ENCODE data around the gene NAPEPLD.
"Not testable (repeated sequence)": the region's sequence is repeated elsewhere in the genome, so short reads cannot be mapped to it uniquely, and the experiment has no call there.

The NAPEPLD gene

GRCh38 chr7:103148994-103149807 lies at the start of gene NAPEPLD:
TSS of gene NAPEPLD (minus strand) at chr7:103149099. CDS start at chr7:103128776, 20,323 bp downstream.
- Histone ChIP-seq H3K9ac (ENCODE audit: low read depth in 1 of 2, low read length in 2 of 2) (peak within 1 kb of the TSS; percentile 96 to 97), H3K36me3 (ENCODE audit: control insufficient read depth in 1 of 2, insufficient read depth in 2 of 2, low read length in 2 of 2) (no peaks in the 10 kb centered on the region), H3K9me3 (ENCODE audit: control insufficient read depth in 1 of 2, low read length in 2 of 2) (no peaks in the 10 kb centered on the region), H3K27me3 (ENCODE audit: control insufficient read depth in 1 of 2, insufficient read depth in 2 of 2, low read length in 2 of 2) (no peaks in the 10 kb centered on the region), H3K4me3 (ENCODE audit: low read depth in 1 of 2, low read length in 2 of 2) (peak within 1 kb of the TSS; percentile 92 to 99), H3K4me1 (ENCODE audit: control insufficient read depth in 1 of 2, insufficient read depth in 2 of 2, low read length in 2 of 2) (peaks cover 24 to 25% of the 10 kb centered on the region in 2 donors), H3K27ac (ENCODE audit: low read depth, low read length) (peak within 1 kb of the TSS; percentile 97)

GRCh38 chr7:103198079-103198478 lies 49.2 kb upstream of the NAPEPLD start:
- not testable (repeated sequence) for H3K27me3 ChIP-seq (ENCODE audit: control insufficient read depth in 1 of 2, insufficient read depth in 2 of 2, low read length in 2 of 2); H3K36me3 ChIP-seq (ENCODE audit: control insufficient read depth in 1 of 2, insufficient read depth in 2 of 2, low read length in 2 of 2); H3K9ac ChIP-seq (ENCODE audit: low read depth in 1 of 2, low read length in 2 of 2); H3K9me3 ChIP-seq (ENCODE audit: control insufficient read depth in 1 of 2, low read length in 2 of 2); H3K4me1 ChIP-seq (ENCODE audit: control insufficient read depth in 1 of 2, insufficient read depth in 2 of 2, low read length in 2 of 2); H3K27ac ChIP-seq (ENCODE audit: low read depth, low read length); H3K4me3 ChIP-seq (ENCODE audit: low read depth in 1 of 2, low read length in 2 of 2)

- not testable (repeated sequence) for H3K27me3 ChIP-seq (ENCODE audit: control insufficient read depth in 1 of 2, insufficient read depth in 2 of 2, low read length in 2 of 2); H3K36me3 ChIP-seq (ENCODE audit: control insufficient read depth in 1 of 2, insufficient read depth in 2 of 2, low read length in 2 of 2); H3K4me3 ChIP-seq (ENCODE audit: low read depth in 1 of 2, low read length in 2 of 2); H3K27ac ChIP-seq (ENCODE audit: low read depth, low read length); H3K9ac ChIP-seq (ENCODE audit: low read depth in 1 of 2, low read length in 2 of 2); H3K4me1 ChIP-seq (ENCODE audit: control insufficient read depth in 1 of 2, insufficient read depth in 2 of 2, low read length in 2 of 2); H3K9me3 ChIP-seq (ENCODE audit: control insufficient read depth in 1 of 2, low read length in 2 of 2)
Measured at GRCh38 chr7:103195364-103195763, 46.5 kb upstream of the NAPEPLD start.

GRCh38 chr7:103172415-103173146 lies 23.7 kb upstream of the NAPEPLD start:
- not testable (repeated sequence) for H3K4me3 ChIP-seq (ENCODE audit: low read depth in 1 of 2, low read length in 2 of 2); H3K36me3 ChIP-seq (ENCODE audit: control insufficient read depth in 1 of 2, insufficient read depth in 2 of 2, low read length in 2 of 2); H3K27ac ChIP-seq (ENCODE audit: low read depth, low read length); H3K27me3 ChIP-seq (ENCODE audit: control insufficient read depth in 1 of 2, insufficient read depth in 2 of 2, low read length in 2 of 2); H3K9me3 ChIP-seq (ENCODE audit: control insufficient read depth in 1 of 2, low read length in 2 of 2); H3K4me1 ChIP-seq (ENCODE audit: control insufficient read depth in 1 of 2, insufficient read depth in 2 of 2, low read length in 2 of 2); H3K9ac ChIP-seq (ENCODE audit: low read depth in 1 of 2, low read length in 2 of 2)

GRCh38 chr7:103171695-103172414 lies 23.0 kb upstream of the NAPEPLD start:
- not testable (repeated sequence) for H3K27ac ChIP-seq (ENCODE audit: low read depth, low read length); H3K9me3 ChIP-seq (ENCODE audit: control insufficient read depth in 1 of 2, low read length in 2 of 2); H3K27me3 ChIP-seq (ENCODE audit: control insufficient read depth in 1 of 2, insufficient read depth in 2 of 2, low read length in 2 of 2); H3K9ac ChIP-seq (ENCODE audit: low read depth in 1 of 2, low read length in 2 of 2); H3K36me3 ChIP-seq (ENCODE audit: control insufficient read depth in 1 of 2, insufficient read depth in 2 of 2, low read length in 2 of 2); H3K4me1 ChIP-seq (ENCODE audit: control insufficient read depth in 1 of 2, insufficient read depth in 2 of 2, low read length in 2 of 2); H3K4me3 ChIP-seq (ENCODE audit: low read depth in 1 of 2, low read length in 2 of 2)

- H3K4me3 ChIP-seq (ENCODE audit: low read depth in 1 of 2, low read length in 2 of 2); H3K27ac ChIP-seq (ENCODE audit: low read depth, low read length); H3K9ac ChIP-seq (ENCODE audit: low read depth in 1 of 2, low read length in 2 of 2); H3K4me1 ChIP-seq (ENCODE audit: control insufficient read depth in 1 of 2, insufficient read depth in 2 of 2, low read length in 2 of 2); H3K9me3 ChIP-seq (ENCODE audit: control insufficient read depth in 1 of 2, low read length in 2 of 2); H3K27me3 ChIP-seq (ENCODE audit: control insufficient read depth in 1 of 2, insufficient read depth in 2 of 2, low read length in 2 of 2); H3K36me3 ChIP-seq (ENCODE audit: control insufficient read depth in 1 of 2, insufficient read depth in 2 of 2, low read length in 2 of 2): not testable (repeated sequence)
Measured at GRCh38 chr7:103166921-103167544, 18.1 kb upstream of the NAPEPLD start.

- H3K36me3 ChIP-seq (ENCODE audit: control insufficient read depth in 1 of 2, insufficient read depth in 2 of 2, low read length in 2 of 2); H3K9me3 ChIP-seq (ENCODE audit: control insufficient read depth in 1 of 2, low read length in 2 of 2); H3K4me1 ChIP-seq (ENCODE audit: control insufficient read depth in 1 of 2, insufficient read depth in 2 of 2, low read length in 2 of 2); H3K27ac ChIP-seq (ENCODE audit: low read depth, low read length); H3K4me3 ChIP-seq (ENCODE audit: low read depth in 1 of 2, low read length in 2 of 2); H3K9ac ChIP-seq (ENCODE audit: low read depth in 1 of 2, low read length in 2 of 2); H3K27me3 ChIP-seq (ENCODE audit: control insufficient read depth in 1 of 2, insufficient read depth in 2 of 2, low read length in 2 of 2): not testable (repeated sequence)
Measured at GRCh38 chr7:103163087-103163825, 14.4 kb upstream of the NAPEPLD start.

- not testable (repeated sequence) for H3K27ac ChIP-seq (ENCODE audit: low read depth, low read length); H3K9me3 ChIP-seq (ENCODE audit: control insufficient read depth in 1 of 2, low read length in 2 of 2); H3K9ac ChIP-seq (ENCODE audit: low read depth in 1 of 2, low read length in 2 of 2); H3K36me3 ChIP-seq (ENCODE audit: control insufficient read depth in 1 of 2, insufficient read depth in 2 of 2, low read length in 2 of 2); H3K4me1 ChIP-seq (ENCODE audit: control insufficient read depth in 1 of 2, insufficient read depth in 2 of 2, low read length in 2 of 2); H3K27me3 ChIP-seq (ENCODE audit: control insufficient read depth in 1 of 2, insufficient read depth in 2 of 2, low read length in 2 of 2); H3K4me3 ChIP-seq (ENCODE audit: low read depth in 1 of 2, low read length in 2 of 2)
Measured at GRCh38 chr7:103162641-103163040, 13.7 kb upstream of the NAPEPLD start.

- H3K9me3 ChIP-seq (ENCODE audit: control insufficient read depth in 1 of 2, low read length in 2 of 2); H3K9ac ChIP-seq (ENCODE audit: low read depth in 1 of 2, low read length in 2 of 2); H3K27me3 ChIP-seq (ENCODE audit: control insufficient read depth in 1 of 2, insufficient read depth in 2 of 2, low read length in 2 of 2); H3K4me3 ChIP-seq (ENCODE audit: low read depth in 1 of 2, low read length in 2 of 2); H3K4me1 ChIP-seq (ENCODE audit: control insufficient read depth in 1 of 2, insufficient read depth in 2 of 2, low read length in 2 of 2); H3K36me3 ChIP-seq (ENCODE audit: control insufficient read depth in 1 of 2, insufficient read depth in 2 of 2, low read length in 2 of 2); H3K27ac ChIP-seq (ENCODE audit: low read depth, low read length): not testable (repeated sequence)
Measured at GRCh38 chr7:103161998-103162616, 13.2 kb upstream of the NAPEPLD start.
